HepG2 (cell line): ENCODE data around the gene CYP27A1. TPM values are rescaled to one million over a fixed set of nuclear protein-coding genes. Genes with fewer than 3 reads are reported as not detected.

ENCODE experiments used
- ATAC-seq: fragments of 200-7000 bp; cut with Tn5 transposase; 3 replicates; pipeline ENCODE4 v1.9.1; 2020; ENCODE audit warnings: mild to moderate bottlenecking, moderate library complexity
- BruUV-seq: library from RNA; stranded (reverse); fragments of 400-500 nt; replicated peaks from 2 replicates; lab custom pipeline; 2021; lab: Mats Ljungman, UMichigan
- CTCF ChIA-PET: fragments of 300-600 bp; formaldehyde crosslinking; extraction: SDS; loops from one replicate; lab custom pipeline; 2021; ENCODE audit warnings: low total read pairs, inconsistent platforms, low intra/inter-chr PET ratio; lab: Yijun Ruan, JAX
- POLR2A ChIA-PET: fragments of 350-600 bp; sonication (Branson Sonifier 250); formaldehyde crosslinking; loops from one replicate; lab custom pipeline; 2020; ENCODE audit warnings: antibody characterized with exemption, inconsistent platforms; lab: Yijun Ruan, JAX
- DNase-seq: peaks from one replicate; pipeline ENCODE4 v3.0.0-alpha.2; 2015; ENCODE audit warnings: low spot score
- FAIRE-seq: peaks from 3 replicates; lab custom pipeline; 2011; peaks lifted over from hg19 to GRCh38; lab: Jason Lieb, UNC
- H2AFZ ChIP-seq: one replicate; pipeline ENCODE4 v1.6.1; 2011; ENCODE audit warnings: low read length, inconsistent platforms
- H3K27ac ChIP-seq: fragments of 300-600 bp; 3 replicates; pipeline ENCODE4 v1.8.0; 2011; ENCODE audit warnings: mixed run types, mild to moderate bottlenecking, mixed read lengths, low read length, inconsistent platforms; ENCODE audit not compliant: insufficient read depth; ENCODE audit errors: extremely low read length
- H3K27me3 ChIP-seq, 2 experiments: fragments of 200-600 bp in 1 of 2; 2 replicates in 1 of 2; 3 replicates in 1 of 2; pipeline versions ENCODE4 v1.6.0 to v1.8.0; 2011; ENCODE audit warnings: low read length in 2 of 2, mild to moderate bottlenecking in 2 of 2, moderate library complexity in 2 of 2, inconsistent platforms in 1 of 2; ENCODE audit not compliant: insufficient read depth in 2 of 2, control insufficient read depth in 1 of 2
- H3K36me3 ChIP-seq, 2 experiments: fragments of 200-600 bp in 1 of 2; replicated peaks in 1 of 2; 2 replicates in 1 of 2; 3 replicates in 1 of 2; pipeline versions ENCODE4 v1.5.1 to v1.8.0; 2011; ENCODE audit warnings: low read length in 2 of 2, inconsistent platforms in 1 of 2; ENCODE audit not compliant: insufficient read depth in 2 of 2, control insufficient read depth in 1 of 2
- H3K4me1 ChIP-seq: 2 replicates; pipeline ENCODE4 v1.5.1; 2012; ENCODE audit warnings: low read length, inconsistent platforms; ENCODE audit not compliant: insufficient read depth
- H3K4me2 ChIP-seq: 2 replicates; pipeline ENCODE4 v1.6.0; 2011; ENCODE audit warnings: low read depth, low read length, inconsistent platforms
- H3K4me3 ChIP-seq, 3 experiments: fragments of 200-600 bp in 1 of 3; sonication (generic), shearing (Covaris generic) in 1 of 3; replicated peaks in 1 of 3; 2 replicates each; pipeline ENCODE4 v1.5.1; 2011 to 2016; ENCODE audit warnings: low read length in 3 of 3, inconsistent platforms in 2 of 3, low read depth in 2 of 3, mild to moderate bottlenecking in 2 of 3, control low read depth in 1 of 3, mixed read lengths in 1 of 3; ENCODE audit not compliant: insufficient read depth in 1 of 3
- H3K79me2 ChIP-seq: one replicate; pipeline ENCODE4 v1.6.1; 2011; ENCODE audit warnings: low read length, inconsistent platforms; ENCODE audit not compliant: insufficient read depth
- H3K9ac ChIP-seq: 2 replicates; pipeline ENCODE4 v1.6.0; 2011; ENCODE audit warnings: mild to moderate bottlenecking, low read depth, low read length, inconsistent platforms; ENCODE audit not compliant: insufficient read depth
- H3K9me3 ChIP-seq: 2 replicates; pipeline ENCODE4 v1.5.1; 2012; ENCODE audit warnings: mild to moderate bottlenecking, low read length
- H4K20me1 ChIP-seq: 2 replicates; pipeline ENCODE4 v1.6.0; 2011; ENCODE audit warnings: inconsistent platforms, mild to moderate bottlenecking, low read length, moderate library complexity; ENCODE audit not compliant: insufficient read depth
- CAMTA2 ChIP-seq: sonication (generic); formaldehyde crosslinking; IDR thresholded peaks from 2 replicates; pipeline ENCODE4 v1.4.0; 2020; ENCODE audit warnings: mild to moderate bottlenecking, missing genetic modification reagents, borderline replicate concordance
- HOXA7 ChIP-seq: sonication (generic); formaldehyde crosslinking; IDR thresholded peaks from 2 replicates; pipeline ENCODE4 v1.8.1; 2022; ENCODE audit warnings: mild to moderate bottlenecking, missing genetic modification reagents, moderate library complexity
- ZFYVE20 ChIP-seq: sonication (generic); formaldehyde crosslinking; IDR thresholded peaks from 2 replicates; pipeline ENCODE4 v1.8.0; 2023; ENCODE audit warnings: low read depth, mild to moderate bottlenecking, moderate library complexity, missing genetic modification reagents, borderline replicate concordance
- ZNF746 ChIP-seq: sonication (generic); formaldehyde crosslinking; IDR thresholded peaks from 2 replicates; pipeline ENCODE4 v1.8.0; 2022; ENCODE audit warnings: mild to moderate bottlenecking, missing genetic modification reagents
- WGBS: methylation state at CpG from one replicate; pipeline ENCODE4 v1.1.6; 2017; ENCODE audit warnings: low lambda C conversion rate; 5-methylcytosine and 5-hydroxymethylcytosine counted together
- in situ Hi-C: cut with HindIII; loops from 2 replicates; pipeline ENCODE4 v1.10.0; 2017; ENCODE audit warnings: low pct_unique_long_range_greater_than_20kb; ENCODE audit not compliant: extremely low pct_ligation_motif_present
- intact Hi-C: fragments of 100-400 bp; cut with micrococcal nuclease; formaldehyde crosslinking; loops from one replicate; pipeline ENCODE4 v1.10.0; 2022; ENCODE audit not compliant: unreplicated experiment
- polyA plus RNA-seq, 8 experiments: library from polyadenylated mRNA; depleted of rRNA in 3 of 8; stranded (reverse) in 7 of 8; unstranded in 1 of 8; fragments of >200 nt; fragmentation: Illumina TruSeq in 4 of 8; extraction: Trizol in 4 of 8; gene quantifications; 2 replicates each; pipeline versions ENCODE4 v1.2.1 to v1.2.3, GENCODE V29; 2011 to 2016; ENCODE audit warnings: low read depth in 4 of 8, missing spikeins in 1 of 8, mixed read lengths in 1 of 8; ENCODE audit not compliant: insufficient read depth in 1 of 8
- total RNA-seq, 5 experiments: library from RNA; depleted of rRNA; stranded (reverse); fragments of >200 nt; fragmentation: Illumina TruSeq; extraction: Trizol; gene quantifications; 2 replicates each; pipeline ENCODE4 v1.2.3, GENCODE V29; 2016; ENCODE audit warnings: low read depth in 1 of 5
- TF ChIP-seq, protein P1 (sequence below): sonication (generic); formaldehyde crosslinking; IDR thresholded peaks from 2 replicates; pipeline ENCODE4 v1.5.0; 2020; ENCODE audit warnings: mild to moderate bottlenecking, missing genetic modification reagents, borderline replicate concordance
- TF ChIP-seq, protein P2 (sequence below): sonication (generic); formaldehyde crosslinking; IDR thresholded peaks from 2 replicates; pipeline ENCODE4 v1.8.1; 2023; ENCODE audit warnings: missing genetic modification reagents, inconsistent platforms, borderline replicate concordance

The CYP27A1 gene
- total and polyA plus RNA-seq, 2 of the 13 experiments (the other 11 are each of a cell fraction or from before 2014, with no cell fraction given): 157 to 266 TPM

DNA sequence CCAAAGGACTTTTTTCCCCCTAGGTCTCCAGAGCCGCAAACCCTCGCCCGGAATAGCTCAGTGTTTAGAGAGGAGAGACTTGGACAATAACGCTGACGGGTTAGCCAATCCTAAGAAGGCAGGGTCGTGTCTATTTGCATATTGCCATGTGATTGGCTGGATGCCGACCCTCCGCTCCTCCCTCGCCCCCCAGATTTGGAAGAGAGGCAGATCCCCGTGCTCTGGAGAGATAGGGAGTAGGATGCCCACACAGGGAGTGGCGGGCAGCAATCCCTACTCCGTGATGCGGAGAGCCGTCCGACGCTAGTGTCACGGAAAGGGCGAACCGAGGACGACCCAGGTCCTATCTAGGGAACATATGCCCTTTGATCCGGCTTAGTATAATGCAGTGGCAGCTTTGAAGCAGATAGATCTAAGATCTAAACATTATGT lies 79.0 kb downstream of the CYP27A1 start (continued):
- TF ChIP-seq, protein P1, sequence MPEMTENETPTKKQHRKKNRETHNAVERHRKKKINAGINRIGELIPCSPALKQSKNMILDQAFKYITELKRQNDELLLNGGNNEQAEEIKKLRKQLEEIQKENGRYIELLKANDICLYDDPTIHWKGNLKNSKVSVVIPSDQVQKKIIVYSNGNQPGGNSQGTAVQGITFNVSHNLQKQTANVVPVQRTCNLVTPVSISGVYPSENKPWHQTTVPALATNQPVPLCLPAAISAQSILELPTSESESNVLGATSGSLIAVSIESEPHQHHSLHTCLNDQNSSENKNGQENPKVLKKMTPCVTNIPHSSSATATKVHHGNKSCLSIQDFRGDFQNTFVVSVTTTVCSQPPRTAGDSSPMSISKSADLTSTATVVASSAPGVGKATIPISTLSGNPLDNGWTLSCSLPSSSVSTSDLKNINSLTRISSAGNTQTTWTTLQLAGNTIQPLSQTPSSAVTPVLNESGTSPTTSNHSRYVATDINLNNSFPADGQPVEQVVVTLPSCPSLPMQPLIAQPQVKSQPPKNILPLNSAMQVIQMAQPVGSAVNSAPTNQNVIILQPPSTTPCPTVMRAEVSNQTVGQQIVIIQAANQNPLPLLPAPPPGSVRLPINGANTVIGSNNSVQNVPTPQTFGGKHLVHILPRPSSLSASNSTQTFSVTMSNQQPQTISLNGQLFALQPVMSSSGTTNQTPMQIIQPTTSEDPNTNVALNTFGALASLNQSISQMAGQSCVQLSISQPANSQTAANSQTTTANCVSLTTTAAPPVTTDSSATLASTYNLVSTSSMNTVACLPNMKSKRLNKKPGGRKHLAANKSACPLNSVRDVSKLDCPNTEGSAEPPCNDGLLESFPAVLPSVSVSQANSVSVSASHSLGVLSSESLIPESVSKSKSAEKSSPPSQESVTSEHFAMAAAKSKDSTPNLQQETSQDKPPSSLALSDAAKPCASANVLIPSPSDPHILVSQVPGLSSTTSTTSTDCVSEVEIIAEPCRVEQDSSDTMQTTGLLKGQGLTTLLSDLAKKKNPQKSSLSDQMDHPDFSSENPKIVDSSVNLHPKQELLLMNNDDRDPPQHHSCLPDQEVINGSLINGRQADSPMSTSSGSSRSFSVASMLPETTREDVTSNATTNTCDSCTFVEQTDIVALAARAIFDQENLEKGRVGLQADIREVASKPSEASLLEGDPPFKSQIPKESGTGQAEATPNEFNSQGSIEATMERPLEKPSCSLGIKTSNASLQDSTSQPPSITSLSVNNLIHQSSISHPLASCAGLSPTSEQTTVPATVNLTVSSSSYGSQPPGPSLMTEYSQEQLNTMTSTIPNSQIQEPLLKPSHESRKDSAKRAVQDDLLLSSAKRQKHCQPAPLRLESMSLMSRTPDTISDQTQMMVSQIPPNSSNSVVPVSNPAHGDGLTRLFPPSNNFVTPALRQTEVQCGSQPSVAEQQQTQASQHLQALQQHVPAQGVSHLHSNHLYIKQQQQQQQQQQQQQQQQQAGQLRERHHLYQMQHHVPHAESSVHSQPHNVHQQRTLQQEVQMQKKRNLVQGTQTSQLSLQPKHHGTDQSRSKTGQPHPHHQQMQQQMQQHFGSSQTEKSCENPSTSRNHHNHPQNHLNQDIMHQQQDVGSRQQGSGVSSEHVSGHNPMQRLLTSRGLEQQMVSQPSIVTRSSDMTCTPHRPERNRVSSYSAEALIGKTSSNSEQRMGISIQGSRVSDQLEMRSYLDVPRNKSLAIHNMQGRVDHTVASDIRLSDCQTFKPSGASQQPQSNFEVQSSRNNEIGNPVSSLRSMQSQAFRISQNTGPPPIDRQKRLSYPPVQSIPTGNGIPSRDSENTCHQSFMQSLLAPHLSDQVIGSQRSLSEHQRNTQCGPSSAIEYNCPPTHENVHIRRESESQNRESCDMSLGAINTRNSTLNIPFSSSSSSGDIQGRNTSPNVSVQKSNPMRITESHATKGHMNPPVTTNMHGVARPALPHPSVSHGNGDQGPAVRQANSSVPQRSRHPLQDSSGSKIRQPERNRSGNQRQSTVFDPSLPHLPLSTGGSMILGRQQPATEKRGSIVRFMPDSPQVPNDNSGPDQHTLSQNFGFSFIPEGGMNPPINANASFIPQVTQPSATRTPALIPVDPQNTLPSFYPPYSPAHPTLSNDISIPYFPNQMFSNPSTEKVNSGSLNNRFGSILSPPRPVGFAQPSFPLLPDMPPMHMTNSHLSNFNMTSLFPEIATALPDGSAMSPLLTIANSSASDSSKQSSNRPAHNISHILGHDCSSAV: no peak
- TF ChIP-seq HOXA7 (CRISPR knock-in tag): no peak
- TF ChIP-seq, all 625 proteins: peak for 12

DNA sequence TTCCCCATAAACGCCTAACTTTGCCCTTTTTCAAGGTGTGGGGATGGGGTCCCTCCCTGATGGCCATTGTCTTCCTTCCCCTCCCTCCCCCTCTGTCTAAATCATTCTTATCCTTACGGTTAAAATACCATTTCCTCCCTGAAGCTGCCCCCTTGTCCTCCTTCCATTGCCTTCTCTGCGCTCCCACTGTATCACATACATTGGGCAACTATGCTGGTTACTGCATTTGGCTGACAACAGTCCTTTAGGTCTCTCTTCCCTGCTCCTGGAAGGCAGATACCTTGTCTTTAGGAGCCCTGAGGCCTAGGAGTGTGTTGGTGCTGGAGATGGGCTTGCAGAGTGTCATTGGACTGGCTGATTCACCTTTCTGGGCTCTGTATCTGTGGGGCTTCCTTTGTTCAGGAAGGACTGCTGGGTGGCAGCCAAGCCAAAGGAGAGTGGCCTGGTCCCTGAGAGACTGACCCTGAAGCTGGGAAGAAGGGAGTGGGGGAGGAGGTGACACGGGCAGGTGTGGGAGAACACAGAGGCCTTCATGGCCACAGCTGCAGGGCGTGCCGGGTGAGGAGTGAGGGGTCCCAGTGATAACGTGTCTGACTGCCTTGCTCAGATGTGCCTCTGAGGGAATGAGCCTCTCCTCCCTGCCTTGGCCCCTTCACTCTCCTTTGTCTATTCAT lies 79.8 kb downstream of the CYP27A1 start:
- in situ Hi-C loops: no loop called here
- FAIRE-seq (no peak), ATAC-seq (no peak)
- Histone ChIP-seq H3K4me2 (no peak overlapping the region), H3K4me1 (peaks cover 27% of the 10 kb centered on the region), H3K36me3 (no peaks in the 10 kb centered on the region), H2AFZ (no peak overlapping the region), H3K27me3 (peaks cover 16 to 79% of the 10 kb centered on the region in 2 experiments), H3K9ac (no peak overlapping the region), H3K9me3 (no peaks in the 10 kb centered on the region)
- no TSS peak for BruUV-seq
- intact Hi-C loops: loop anchor here (10.0 kb wide), 2 partner anchors 93 to 123 kb away; partner anchors contain the start of genes CDK5R2 and FEV
- POLR2A ChIA-PET: no interaction called here
- 50% methylated on average over 7 of the region's 7 CpGs for WGBS
- TF ChIP-seq, protein P2, sequence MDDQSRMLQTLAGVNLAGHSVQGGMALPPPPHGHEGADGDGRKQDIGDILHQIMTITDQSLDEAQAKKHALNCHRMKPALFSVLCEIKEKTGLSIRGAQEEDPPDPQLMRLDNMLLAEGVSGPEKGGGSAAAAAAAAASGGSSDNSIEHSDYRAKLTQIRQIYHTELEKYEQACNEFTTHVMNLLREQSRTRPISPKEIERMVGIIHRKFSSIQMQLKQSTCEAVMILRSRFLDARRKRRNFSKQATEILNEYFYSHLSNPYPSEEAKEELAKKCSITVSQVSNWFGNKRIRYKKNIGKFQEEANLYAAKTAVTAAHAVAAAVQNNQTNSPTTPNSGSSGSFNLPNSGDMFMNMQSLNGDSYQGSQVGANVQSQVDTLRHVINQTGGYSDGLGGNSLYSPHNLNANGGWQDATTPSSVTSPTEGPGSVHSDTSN (CRISPR knock-in tag): no peak
- TF ChIP-seq ZNF746 (CRISPR knock-in tag) (no peak), CAMTA2 (CRISPR knock-in tag) (no peak), ZFYVE20 (0 out of 2 replicates have a peak, but pooled peaks have one; percentile 17)
- TF ChIP-seq, all 625 proteins: peak for 1
- Histone ChIP-seq H3K4me3 (no peak overlapping the region), H4K20me1 (no peaks in the 10 kb centered on the region; the same call in 1 of the 2 replicates), H3K79me2 (no peaks in the 10 kb centered on the region), H3K27ac (no peak overlapping the region)
- CTCF ChIA-PET: no interaction called here
- DNase-seq: no peak
